SIG-M5 treated with dmso at 0.1 percent for 504 hours (cell line): ENCODE measurements around the gene GLYATL3.

Experiments used
- DNase-seq: peaks from one replicate; lab custom pipeline; 2025; ENCODE audit not compliant: unreplicated experiment; lab: John Stamatoyannopoulos, UW

Gene GLYATL3

GRCh38 chr6:49543087-49543858 lies 43.5 kb downstream of the GLYATL3 start:
- no peak for DNase-seq

- no peak for DNase-seq
These were observed 46.6 kb downstream of the GLYATL3 start for GRCh38 chr6:49546331-49546730.

- no peak for DNase-seq
These were observed 49.0 kb downstream of the GLYATL3 start for GRCh38 chr6:49548613-49549304.

GRCh38 chr6:49549691-49550491 lies 50.2 kb downstream of the GLYATL3 start:
- DNase-seq = no peak

- no peak for DNase-seq
These were observed 50.9 kb downstream of the GLYATL3 start, which contains the start of gene C6orf141 for GRCh38 chr6:49550492-49551077. Gene C6orf141 (plus strand): TSS chr6:49550668. CDS start chr6:49550793, 125 bp downstream.

GRCh38 chr6:49551078-49551865 lies 51.5 kb downstream of the GLYATL3 start:
- no peak for DNase-seq

GRCh38 chr6:49551866-49552129 lies 52.1 kb downstream of the GLYATL3 start:
- no peak for DNase-seq

GRCh38 chr6:49552596-49552995 lies 52.9 kb downstream of the GLYATL3 start:
- DNase-seq = no peak

- no peak for DNase-seq
These were observed 53.7 kb downstream of the GLYATL3 start for GRCh38 chr6:49553384-49553783.

GRCh38 chr6:49555951-49556350 lies 56.2 kb downstream of the GLYATL3 start:
- no peak for DNase-seq

- peak; percentile 27 for DNase-seq
These were observed 56.7 kb downstream of the GLYATL3 start for GRCh38 chr6:49556429-49556837.

- DNase-seq = no peak
These were observed 57.5 kb downstream of the GLYATL3 start for GRCh38 chr6:49557177-49557576.

- DNase-seq = no peak
These were observed 58.5 kb downstream of the GLYATL3 start for GRCh38 chr6:49558238-49558637.

GRCh38 chr6:49563006-49563886 lies 63.5 kb downstream of the GLYATL3 start:
- no peak for DNase-seq

GRCh38 chr6:49564552-49564951 lies 64.8 kb downstream of the GLYATL3 start:
- no peak for DNase-seq

- DNase-seq = no peak
These were observed 65.5 kb downstream of the GLYATL3 start for GRCh38 chr6:49565261-49565660.

- DNase-seq = no peak
These were observed 66.1 kb downstream of the GLYATL3 start for GRCh38 chr6:49565855-49566254.

GRCh38 chr6:49570474-49571079 lies 70.9 kb downstream of the GLYATL3 start:
- no peak for DNase-seq

- DNase-seq = no peak
These were observed 76.9 kb downstream of the GLYATL3 start for GRCh38 chr6:49576618-49577017.
